ENCODE data around the gene NAV2. TPM values are rescaled to one million over a fixed set of nuclear protein-coding genes. Genes with fewer than 3 reads are reported as not detected.
"Not testable (repeated sequence)": the region's sequence is repeated elsewhere in the genome, so short reads cannot be mapped to it uniquely, and the experiment has no call there.

Gene NAV2
- total RNA-seq, 1 donor from 2014 or later: 50.8 TPM

GRCh38 chr11:20061776-20062175, 349.1 kb downstream of the NAV2 start:
- intact Hi-C loops (cut with DNase I): no loop called here
- DNase-seq (ENCODE audit: low spot score): no peak

- intact Hi-C loops (cut with DNase I): no loop called here
- no peak for DNase-seq (ENCODE audit: low spot score)
Observed at GRCh38 chr11:20064961-20065405, 352.3 kb downstream of the NAV2 start.

GRCh38 chr11:20065406-20065805, 352.8 kb downstream of the NAV2 start:
- DNase-seq (ENCODE audit: low spot score): no peak
- intact Hi-C loops (cut with DNase I): no loop called here

GRCh38 chr11:20066013-20066782, 353.6 kb downstream of the NAV2 start:
- no peak for DNase-seq (ENCODE audit: low spot score)

GRCh38 chr11:20066783-20067156, 354.1 kb downstream of the NAV2 start:
- intact Hi-C loops (cut with DNase I): no loop called here
- DNase-seq (ENCODE audit: low spot score): no peak

More at GRCh38 chr11:20066013-20066782, 353.6 kb downstream of the NAV2 start:
- intact Hi-C loops (cut with DNase I): no loop called here

- no peak for DNase-seq (ENCODE audit: low spot score)
- intact Hi-C loops (cut with DNase I): no loop called here
Observed at GRCh38 chr11:20067665-20068064, 355.0 kb downstream of the NAV2 start.

GRCh38 chr11:20068691-20069090, 356.1 kb downstream of the NAV2 start:
- intact Hi-C loops (cut with DNase I): no loop called here
- no peak for DNase-seq (ENCODE audit: low spot score)

- intact Hi-C loops (cut with DNase I): no loop called here
- no peak for DNase-seq (ENCODE audit: low spot score)
Observed at GRCh38 chr11:20070459-20070858, 357.8 kb downstream of the NAV2 start.

GRCh38 chr11:20075627-20076026, 363.0 kb downstream of the NAV2 start:
- DNase-seq (ENCODE audit: low spot score): no peak
- intact Hi-C loops (cut with DNase I): no loop called here

- DNase-seq (ENCODE audit: low spot score): no peak
- intact Hi-C loops (cut with DNase I): no loop called here
Observed at GRCh38 chr11:20078846-20079245, 366.2 kb downstream of the NAV2 start.

- intact Hi-C loops (cut with DNase I): no loop called here
Observed at GRCh38 chr11:20080032-20080685, 367.5 kb downstream of the NAV2 start.

GRCh38 chr11:20081336-20081735, 368.7 kb downstream of the NAV2 start:
- no peak for DNase-seq (ENCODE audit: low spot score)
- intact Hi-C loops (cut with DNase I): no loop called here

More at GRCh38 chr11:20080032-20080685, 367.5 kb downstream of the NAV2 start:
- no peak for DNase-seq (ENCODE audit: low spot score)

- intact Hi-C loops (cut with DNase I); DNase-seq (ENCODE audit: low spot score): not testable (repeated sequence)
Observed at GRCh38 chr11:20083877-20084276, 371.2 kb downstream of the NAV2 start.

- intact Hi-C loops (cut with DNase I): no loop called here
- DNase-seq (ENCODE audit: low spot score): no peak
Observed at GRCh38 chr11:20084921-20085814, 372.5 kb downstream of the NAV2 start.

GRCh38 chr11:20085918-20086317, 373.3 kb downstream of the NAV2 start:
- intact Hi-C loops (cut with DNase I): no loop called here
- no peak for DNase-seq (ENCODE audit: low spot score)

- intact Hi-C loops (cut with DNase I): no loop called here
- DNase-seq (ENCODE audit: low spot score): no peak
Observed at GRCh38 chr11:20087118-20087521, 374.5 kb downstream of the NAV2 start.

GRCh38 chr11:20088397-20089225, 376.0 kb downstream of the NAV2 start:
- no peak for DNase-seq (ENCODE audit: low spot score)
- intact Hi-C loops (cut with DNase I): no loop called here

- DNase-seq (ENCODE audit: low spot score): no peak
- intact Hi-C loops (cut with DNase I): no loop called here
Observed at GRCh38 chr11:20089367-20089766, 376.7 kb downstream of the NAV2 start.

Data from cardiac septum (tissue), 1 donor.